HCEC 1CT (cell line): ENCODE results near the gene ERC2.

Experiments
- DNase-seq: peaks from one replicate; pipeline ENCODE4 v3.0.0-alpha.2; 2017

The ERC2 gene

DNA sequence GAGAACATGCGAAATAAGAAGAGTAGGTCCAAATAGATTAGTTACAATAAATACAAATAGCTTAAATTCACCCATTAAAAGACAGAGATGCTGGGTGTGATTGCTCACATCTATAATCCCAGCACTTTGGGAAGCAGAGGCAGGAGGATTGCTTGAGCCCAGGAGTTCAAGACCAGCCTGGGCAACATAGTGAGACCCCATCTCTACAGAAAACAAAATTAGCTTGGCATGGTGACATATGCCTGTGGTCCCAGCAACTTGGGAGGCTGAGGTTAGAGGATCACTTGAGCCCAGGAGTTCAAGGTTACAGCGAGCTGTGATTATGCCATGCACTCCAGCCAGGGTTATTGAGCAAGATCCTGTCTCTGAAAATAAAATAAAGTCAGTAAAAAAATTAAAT is 872.1 kb downstream of the ERC2 start:
- DNase-seq = no peak

DNA sequence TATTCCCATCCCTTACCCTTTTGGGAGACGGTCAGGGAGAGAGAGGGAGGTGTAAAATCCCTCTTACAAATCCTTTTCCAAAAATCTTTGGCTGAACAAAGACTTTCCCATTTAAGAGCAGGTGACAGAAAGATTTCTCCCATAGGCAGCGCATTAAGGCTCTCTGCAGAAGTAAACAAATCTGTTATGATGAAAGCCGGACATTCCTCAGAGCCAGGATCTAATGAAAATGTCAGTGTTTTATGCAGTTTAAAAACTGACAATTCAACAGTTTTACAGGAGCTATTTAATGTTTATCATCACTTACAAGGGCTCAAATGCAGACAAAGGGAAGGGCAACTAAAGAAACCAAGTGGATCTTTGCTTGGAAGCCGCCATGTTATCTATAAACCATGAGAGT is 872.8 kb downstream of the ERC2 start:
- no peak for DNase-seq

DNA sequence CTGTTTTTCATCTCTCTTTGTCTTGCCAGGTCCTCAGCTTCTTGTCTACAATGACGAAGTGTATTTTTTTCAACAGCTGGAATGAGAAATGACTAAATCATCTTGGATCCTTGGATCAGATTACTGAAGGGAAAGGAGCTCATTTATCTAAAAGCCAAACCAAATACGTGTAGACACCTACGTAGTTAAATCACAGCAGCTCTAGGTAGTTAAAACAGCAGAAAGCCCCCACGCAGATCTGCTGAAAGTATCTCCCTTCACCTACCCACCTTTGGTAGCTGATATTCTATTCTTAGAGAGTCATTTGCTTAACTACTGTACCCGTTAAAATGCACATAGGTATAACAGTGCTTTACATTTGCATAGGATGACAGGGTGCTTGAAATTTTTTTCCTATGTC is 875.7 kb downstream of the ERC2 start:
- DNase-seq = no peak

DNA sequence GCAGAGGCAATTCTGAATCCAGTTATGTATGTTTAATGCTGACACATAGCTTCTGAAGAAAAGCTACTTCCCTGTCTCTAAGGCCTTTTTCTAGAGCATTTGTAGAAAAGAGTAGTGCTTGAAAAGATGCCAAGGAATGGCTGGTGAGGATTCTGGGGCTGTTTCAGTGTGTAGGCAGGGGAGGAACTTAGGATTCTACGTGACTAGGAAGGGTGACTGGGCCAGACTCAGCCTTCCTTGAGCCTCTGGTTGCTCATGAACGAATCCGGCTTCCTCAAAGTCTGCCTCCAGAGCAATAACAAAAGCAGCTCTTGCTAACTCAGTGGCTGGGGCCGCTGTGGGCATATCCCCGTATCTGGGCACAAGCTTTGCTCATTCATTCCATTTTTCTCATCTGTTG is 876.4 kb downstream of the ERC2 start:
- DNase-seq = no peak

DNA sequence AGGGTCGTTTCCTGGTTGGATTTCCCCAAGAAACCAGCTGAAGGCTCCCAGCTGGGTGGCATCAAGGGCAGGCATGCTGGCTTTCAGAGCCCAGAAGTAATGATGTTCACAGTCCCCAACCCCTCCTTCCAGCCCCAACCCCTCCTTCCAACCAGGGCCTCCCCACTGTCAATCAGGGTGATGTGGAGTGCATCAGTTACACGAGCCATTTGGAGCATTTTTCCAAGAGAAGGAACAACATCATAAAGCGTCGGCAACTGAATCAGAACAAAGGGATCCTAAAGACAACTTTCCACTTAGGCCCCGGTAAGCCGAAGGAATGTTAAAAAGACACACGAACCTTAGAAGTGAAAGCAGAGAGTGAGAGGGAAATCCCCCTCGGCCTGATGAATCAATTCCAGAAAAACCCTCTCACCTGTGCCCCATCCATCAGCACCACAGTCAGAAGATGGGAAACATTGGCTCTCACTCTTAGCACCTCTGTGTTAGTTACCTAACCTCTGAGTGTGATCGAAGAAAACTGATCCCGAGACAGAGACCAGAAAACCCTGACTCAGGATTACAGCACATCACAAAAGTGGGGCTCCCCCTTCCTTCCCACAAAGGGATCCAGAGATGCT is 880.0 kb downstream of the ERC2 start:
- no peak for DNase-seq

DNA sequence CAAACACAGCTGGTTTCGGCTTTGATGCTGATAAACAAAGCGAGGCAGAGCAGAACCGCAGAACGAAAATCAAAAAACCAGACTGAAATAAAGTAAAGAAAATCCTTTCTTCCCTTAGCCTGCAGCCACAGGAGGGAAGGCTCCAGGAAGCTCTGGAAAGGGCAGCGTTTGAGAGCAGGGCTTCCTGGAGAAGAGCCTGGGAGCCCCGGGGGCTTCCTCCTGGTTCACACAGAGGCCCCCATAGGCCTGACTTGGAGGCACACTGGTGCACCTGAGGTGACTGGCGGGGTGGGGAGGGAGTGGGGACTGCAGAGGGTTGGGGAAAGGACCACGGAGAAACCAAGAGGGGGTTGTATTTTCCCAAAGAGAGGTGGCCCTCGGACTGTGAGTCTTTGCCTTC is 882.4 kb downstream of the ERC2 start:
- DNase-seq = no peak

DNA sequence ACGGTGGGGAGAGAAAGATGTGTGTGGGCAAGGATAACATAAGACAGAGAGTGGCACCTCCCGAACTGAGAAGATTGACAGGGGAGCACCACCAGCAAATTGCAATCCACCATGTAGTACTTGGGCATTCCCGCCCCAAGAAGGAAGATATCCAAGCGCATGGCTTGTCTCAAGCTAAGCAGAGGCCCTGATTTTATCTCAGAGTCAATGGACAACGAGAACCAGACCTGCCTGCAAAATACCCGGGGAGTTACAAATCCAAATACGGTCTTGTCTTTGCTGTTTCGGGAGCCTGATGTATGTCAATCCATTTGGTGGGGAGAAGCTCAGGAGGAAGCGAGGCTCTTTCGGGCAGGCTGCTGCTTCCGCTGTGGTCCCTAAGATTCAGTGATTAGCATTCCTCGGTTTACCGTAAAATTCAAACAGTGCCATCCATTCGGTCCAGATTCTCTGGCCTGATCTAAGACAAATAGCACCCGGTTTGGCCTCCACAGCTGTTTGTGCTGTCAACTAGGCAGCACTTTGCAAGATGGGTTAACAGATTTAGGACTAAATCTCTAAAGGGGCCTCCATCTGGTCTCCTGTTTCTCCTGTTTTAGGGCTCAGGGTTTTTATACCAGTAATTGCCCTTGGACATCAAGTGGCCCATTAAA is 883.4 kb downstream of the ERC2 start:
- DNase-seq = no peak

DNA sequence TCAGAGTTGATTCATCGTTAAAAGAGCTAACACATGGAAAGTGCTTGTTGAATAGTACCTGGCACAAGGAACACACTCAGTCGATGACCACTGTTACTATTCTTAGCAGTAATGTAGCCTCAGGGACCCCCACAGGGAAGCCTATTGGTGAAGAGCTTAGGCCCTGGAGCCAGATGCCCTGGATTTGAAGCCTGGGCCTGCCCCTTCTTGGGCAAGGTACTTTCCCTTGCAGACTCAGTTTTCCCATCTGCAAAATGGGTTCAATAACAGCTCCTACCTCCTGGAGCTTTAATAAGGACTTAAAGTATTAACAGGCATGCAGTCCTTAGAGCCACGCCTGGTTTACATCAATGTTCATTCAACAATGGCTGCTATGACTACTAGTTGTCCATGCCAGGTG is 884.2 kb downstream of the ERC2 start:
- no peak for DNase-seq

DNA sequence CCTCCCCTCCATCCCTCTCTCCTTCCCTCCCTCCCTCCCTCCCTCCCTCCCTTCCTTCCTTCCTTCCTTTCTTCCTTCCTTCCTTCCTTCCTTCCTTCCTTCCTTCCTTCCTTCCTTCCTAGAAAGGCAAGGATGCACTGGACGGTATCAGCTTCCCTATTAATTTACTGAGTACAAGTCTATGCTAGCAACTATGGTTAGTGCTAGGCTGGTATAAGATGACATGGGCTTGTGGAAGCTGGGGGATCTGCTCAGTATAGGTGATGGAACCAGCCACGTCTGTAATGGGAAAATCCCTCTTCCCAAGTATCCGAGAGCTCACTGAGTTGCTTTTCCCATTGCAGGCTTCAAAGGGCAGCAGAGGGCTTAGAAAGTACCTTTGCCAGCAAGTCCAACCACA is 884.8 kb downstream of the ERC2 start:
- no peak for DNase-seq

DNA sequence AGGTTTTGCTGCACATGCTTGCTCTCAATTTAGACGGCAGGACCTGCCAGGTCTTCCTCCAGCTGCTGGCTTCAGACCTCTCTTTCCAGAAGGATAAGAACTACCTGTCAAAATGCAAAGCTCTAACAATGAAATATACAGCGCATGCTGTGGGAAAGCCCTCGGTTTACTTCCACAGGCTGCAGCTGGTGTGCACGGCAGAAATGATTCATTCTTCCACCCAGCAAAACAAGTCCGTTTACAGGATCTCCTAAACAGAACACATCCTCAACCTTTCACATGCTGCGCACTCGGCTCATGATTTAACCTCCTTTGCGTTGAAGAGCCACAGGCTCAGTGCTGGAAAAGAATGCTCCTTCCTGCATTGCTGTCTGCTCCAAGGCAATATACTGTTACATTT is 888.8 kb downstream of the ERC2 start:
- DNase-seq = no peak

DNA sequence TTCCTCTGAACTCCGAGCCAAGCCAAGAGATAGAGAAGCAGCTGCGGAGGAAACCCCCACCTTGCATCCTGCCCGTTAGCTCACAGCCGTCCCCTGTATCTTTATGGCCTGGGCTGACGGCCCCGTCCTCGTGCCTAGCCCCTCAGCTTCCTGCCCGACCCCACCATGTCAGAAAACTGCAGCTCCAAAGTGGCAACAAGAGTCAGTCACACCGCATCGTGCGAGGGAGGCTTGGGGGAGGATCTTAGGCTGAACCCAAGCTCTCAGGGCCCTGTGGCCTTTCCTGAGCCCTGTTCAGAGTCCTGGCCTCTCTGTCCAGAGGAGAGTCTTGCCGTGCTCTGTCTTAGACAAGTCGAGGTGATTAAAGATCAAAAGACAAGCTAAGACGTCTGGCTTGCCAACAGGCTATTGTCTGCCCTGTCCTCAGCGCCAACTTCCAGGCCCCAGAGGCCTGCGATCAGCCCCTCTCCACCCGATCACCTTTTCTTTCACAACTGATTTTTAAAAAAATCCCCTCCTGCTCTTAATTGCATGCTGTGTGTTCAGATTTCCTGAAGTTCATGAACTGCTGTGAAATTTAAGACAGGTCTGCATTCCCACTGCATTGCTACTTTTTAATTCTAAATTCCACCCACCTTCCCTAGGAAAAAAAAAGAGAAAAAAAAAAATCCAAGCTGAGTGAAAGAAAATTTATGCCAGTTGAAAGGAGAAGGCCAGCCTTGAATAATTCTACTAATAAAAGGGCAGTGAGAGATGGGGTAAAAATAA is 891.5 kb downstream of the ERC2 start:
- DNase-seq = no peak

DNA sequence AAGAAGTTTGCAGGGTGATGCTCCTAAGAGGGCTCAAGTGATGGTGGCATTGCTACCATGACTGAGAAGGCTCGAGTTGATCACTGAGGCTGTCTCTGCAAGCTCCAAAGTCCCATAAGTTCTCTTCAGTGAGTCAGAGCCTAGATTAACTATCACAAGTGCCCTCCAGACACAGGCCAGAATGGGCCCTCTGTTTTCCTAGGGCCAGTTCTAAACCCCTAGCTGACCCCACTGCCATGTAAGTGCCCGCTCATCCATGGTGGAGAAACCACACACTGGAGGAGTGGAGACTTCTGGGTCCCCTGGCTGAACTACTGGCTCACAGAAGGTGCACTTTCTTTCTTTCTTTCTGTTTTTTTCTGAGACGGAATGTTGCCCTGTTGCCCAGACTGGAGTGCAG is 893.6 kb downstream of the ERC2 start:
- DNase-seq = no peak

DNA sequence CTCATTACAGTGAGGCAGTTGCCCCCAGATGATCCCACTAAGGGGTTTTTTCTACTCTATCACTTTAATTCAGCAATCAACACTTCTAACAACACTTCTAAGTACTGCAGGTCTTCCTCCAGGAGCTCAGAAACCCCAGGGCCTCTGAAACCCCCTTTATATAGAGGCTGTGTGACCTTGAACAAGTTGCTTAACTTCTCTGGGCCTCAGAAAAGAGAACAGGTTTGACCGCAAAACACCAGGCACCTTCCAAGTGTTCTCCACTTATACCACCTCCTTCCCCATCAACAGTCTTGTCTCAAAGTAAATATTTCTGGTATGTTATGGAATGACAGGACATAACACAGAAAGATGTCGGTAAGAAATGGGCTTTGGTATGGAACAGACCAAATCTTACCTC is 895.5 kb downstream of the ERC2 start:
- DNase-seq = no peak

DNA sequence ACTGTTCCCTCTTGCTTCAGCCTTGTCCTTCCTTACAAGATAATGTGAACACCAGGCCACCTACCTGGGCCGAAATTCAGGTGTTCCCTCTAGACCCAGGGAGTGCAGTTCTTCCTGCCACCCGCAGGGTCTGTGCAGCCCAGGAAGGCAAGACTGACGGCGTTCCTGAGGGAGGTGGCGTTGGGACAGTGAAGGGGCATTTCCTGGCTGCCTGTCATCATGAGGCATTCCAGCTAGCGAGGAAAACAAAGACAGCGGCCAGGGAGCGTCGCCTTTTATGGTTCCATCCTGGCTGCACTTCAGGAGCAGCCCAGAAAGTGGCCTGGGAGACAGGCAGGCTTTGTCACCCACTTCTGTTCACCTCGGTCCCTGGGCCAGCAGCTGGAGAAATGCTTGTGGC is 896.4 kb downstream of the ERC2 start:
- DNase-seq = no peak

DNA sequence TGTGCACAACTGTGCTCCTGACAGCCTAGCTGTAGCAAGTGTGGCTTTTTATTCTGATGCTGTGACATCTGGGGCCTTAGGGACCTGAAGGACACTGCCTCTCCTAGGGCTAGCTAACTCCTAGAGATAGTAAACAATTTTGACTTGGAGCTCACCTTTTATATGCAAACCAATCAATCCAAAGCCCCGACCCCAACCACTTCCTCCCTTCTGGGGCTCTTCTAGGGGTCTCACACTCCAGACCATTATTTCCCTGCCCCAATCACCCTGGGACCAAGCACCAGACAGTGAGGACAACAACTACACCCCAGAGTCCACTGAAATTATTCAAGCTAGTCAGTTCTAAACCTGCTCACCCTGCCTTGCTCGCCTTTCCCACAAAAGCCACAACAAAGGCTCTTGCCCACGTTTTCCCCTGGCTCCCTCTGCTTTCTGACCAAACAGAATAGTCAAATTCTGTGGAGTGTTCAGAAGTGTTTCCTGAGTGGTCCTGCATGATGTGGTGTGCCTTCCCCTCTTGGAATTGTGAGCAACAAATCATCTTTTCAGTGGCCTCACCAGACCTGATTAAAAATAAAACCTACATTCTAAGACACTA is 897.0 kb downstream of the ERC2 start:
- no peak for DNase-seq

DNA sequence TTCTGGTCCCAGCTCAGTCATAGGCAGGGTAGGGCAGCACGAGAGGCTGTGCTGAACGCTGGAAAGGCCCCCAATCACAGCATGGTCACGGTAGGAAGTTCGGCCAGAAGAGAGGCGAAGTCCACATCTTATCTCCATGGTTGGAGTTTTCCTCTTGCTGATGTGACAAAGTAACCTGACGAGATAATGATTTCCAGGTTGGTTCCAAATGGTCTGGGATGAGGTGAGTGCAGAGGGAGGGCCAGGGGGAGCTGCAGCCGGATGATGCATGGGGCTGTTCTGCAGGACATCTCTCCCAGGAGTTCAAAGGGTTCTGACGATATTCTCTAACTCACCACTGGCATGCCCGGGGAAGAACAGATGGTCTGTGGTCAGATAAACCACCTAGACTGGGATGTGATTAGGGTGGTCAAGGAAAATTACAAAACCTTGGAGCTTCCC is 898.0 kb downstream of the ERC2 start:
- no peak for DNase-seq

DNA sequence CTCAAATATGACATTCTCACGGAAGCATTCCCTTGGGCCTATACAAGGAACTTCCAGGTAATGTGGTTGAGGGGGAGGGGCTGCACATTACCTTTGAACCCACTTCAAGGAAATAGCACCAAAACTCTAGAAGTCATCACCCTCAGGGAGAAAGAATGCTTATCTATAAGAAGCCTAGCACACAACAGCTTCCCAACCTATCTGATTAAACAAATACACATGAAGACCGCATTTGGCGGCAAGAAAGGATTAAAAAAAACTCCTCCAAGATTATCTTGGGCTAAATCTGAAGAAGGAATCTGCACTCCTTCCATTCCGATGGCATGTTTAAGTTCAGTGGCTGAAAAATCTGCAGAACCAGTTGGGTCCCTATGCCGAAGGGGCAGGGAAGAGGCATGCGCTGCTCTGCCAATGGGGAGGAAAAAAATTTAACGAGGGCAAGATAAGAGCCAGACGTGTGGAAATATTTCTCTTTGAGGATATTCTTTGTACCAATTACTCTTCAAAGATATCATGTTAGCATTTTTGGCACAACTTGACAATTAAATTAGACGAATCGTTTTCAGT is 899.2 kb downstream of the ERC2 start:
- DNase-seq = no peak

DNA sequence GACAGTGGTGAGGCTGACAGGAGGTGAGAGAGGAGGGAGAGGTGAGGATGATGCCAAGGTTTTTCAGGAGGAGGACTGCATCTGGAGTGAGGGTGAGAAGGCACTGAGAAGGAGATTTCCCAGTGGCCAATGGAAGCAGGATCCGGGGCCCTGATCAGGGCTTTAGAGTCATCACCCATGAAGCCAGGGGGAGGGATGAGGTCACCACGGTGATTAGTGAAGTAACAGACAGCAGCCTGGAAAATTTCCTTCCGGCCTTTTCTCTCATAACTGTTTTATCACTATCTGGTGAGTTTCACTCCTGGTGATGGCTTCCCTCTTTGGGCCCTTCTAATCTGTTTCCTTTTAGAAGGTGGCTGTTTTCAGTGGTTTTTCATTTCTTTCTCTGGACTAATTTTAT is 900.7 kb downstream of the ERC2 start:
- no peak for DNase-seq

DNA sequence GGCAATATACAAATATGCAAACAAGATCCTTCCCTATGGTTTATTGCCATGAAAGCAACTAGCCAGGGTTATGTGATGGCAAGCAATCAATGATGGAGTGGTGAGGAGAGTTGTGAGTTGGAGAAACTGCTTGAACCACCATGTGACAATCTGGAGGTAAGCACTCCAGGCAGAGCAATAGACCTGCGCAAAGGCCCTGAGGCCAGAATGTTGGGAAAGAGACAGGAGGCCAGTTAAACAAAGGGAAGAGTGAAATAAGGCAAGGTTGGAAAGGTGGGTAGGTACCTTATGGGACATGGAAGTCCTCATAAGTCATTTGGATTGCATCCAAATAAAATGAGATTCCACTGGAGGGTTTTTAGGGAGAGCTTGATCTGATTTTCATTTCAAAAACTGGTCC is 901.1 kb downstream of the ERC2 start:
- no peak for DNase-seq

DNA sequence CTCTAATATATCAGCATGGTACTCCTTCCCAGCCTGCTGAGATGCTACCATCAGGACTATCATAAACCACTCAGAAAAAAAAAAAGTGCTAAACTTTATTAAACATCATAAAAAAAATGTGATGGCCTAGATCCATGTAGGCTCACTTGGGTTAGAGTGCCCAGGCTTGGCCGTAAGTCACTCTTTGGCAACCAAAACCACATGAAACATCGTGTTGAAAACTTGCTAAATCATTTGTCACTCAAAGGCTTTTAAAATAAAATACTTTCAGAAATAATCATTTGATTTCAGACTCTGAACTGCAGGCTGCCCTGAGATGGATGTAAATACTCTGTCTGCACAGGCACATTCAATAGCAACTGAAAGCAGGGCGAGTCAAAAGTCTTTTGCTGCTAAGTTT is 902.7 kb downstream of the ERC2 start:
- DNase-seq = no peak

DNA sequence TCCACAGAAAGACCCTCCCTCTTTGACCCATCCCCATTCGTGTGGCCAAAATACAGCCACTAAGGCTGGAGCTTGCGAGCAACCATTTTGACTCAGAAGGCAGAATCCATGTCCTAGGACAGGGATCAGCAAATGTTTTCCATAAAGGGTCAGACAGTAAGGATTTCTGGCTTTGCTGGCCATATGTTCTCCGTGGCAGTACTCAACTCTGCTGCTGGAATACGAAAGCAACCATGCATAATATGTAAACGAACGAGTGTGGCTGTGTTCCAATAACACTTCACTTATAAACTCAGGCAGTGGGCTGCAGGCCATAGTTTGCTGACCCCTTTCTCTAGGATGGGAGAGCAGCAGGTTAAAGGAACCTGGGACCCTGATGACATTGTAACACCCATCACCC is 903.5 kb downstream of the ERC2 start:
- DNase-seq = no peak

DNA sequence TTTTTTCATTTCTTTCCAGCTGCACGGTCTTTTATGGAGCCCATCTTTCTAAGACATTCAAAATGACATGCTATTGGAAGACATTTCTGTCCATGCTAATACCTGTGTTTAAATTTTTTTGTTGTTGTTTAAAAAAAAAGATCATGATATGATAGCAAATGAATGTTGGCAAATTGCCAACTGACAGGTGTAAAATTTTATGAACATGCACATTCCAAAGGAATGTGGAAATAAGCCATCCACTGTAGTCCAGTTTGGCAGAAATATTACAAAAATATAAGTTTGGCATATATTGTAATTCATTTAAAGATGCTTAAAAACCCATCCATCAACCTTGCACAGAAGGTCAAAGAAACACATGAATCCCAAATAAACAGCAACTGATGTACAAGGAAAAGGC is 905.6 kb downstream of the ERC2 start:
- no peak for DNase-seq

DNA sequence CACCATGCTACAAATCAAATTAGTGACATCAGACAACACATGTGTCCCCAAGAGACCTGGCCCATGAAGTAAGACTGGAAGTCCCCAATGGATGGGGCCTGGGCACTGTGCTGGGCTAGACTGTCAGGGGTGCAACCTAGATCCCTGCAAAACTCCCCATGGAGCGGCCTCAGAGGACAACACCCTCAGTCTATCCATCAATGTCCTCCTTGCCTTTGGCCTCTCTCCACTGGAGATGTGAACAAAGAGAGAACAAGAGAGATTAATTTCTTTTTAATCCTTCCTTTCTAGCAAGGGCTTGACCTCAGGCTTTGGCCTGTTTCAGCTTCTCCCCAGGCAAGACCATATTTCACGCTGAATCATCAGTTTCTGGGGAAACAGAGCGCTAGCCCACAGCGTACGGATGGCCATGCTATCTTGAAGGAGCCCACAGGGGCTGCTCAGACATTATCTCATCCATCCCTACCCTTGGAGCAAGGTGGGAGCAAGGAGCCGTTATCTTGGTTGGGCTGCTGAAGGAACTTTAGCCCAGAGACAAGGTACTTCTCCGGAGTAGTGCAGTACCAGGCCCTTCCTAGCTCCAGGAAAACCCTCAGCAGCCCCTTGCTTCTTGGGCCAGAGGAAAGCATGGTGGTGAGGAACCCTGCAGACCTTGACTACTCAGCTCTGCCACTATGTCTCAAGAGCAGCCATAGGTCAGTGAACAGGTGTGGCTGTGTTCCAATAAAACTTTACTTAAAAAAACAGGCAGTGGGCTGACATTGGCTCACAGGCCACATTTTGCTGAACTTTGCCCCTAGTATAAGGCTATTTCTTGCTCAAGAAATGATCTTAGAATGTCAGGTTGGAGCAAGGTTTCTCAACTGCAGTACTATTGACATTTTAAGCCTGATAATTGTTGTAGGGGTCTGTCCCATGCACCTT is 908.5 kb downstream of the ERC2 start:
- no peak for DNase-seq
